IPS DF 4.7 (cell line): Measurements from ENCODE around the gene ASPN.

Source experiments
- DNase-seq: peaks from one replicate; pipeline ENCODE4 v3.0.0-alpha.2; 2013; ENCODE audit warnings: low spot score; ENCODE audit errors: extremely low read depth

Gene ASPN

GRCh38 chr9:92506184-92506857 is 24.0 kb upstream of the ASPN start:
- no peak for DNase-seq

GRCh38 chr9:92504881-92505280 is 22.6 kb upstream of the ASPN start:
- no peak for DNase-seq

- DNase-seq, result no peak
Measured at GRCh38 chr9:92503156-92503555, 20.9 kb upstream of the ASPN start.

- peak; percentile 28 for DNase-seq
Measured at GRCh38 chr9:92501671-92502393, 19.5 kb upstream of the ASPN start.

- no peak for DNase-seq
Measured at GRCh38 chr9:92500725-92501124, 18.4 kb upstream of the ASPN start.

GRCh38 chr9:92499701-92500100 is 17.4 kb upstream of the ASPN start:
- no peak for DNase-seq

- DNase-seq, result no peak
Measured at GRCh38 chr9:92496396-92497176, 14.3 kb upstream of the ASPN start.

- DNase-seq, result no peak
Measured at GRCh38 chr9:92494856-92495255, 12.6 kb upstream of the ASPN start.

GRCh38 chr9:92493749-92494387 is 11.6 kb upstream of the ASPN start:
- no peak for DNase-seq

- no peak for DNase-seq
Measured at GRCh38 chr9:92492781-92493401, 10.6 kb upstream of the ASPN start.

- no peak for DNase-seq
Measured at GRCh38 chr9:92488681-92489550, 6.6 kb upstream of the ASPN start.

GRCh38 chr9:92486371-92486770 is 4.1 kb upstream of the ASPN start:
- no peak for DNase-seq

GRCh38 chr9:92484563-92484962 is 2.3 kb upstream of the ASPN start:
- no peak for DNase-seq

- DNase-seq, result no peak
Measured at GRCh38 chr9:92483627-92484545, 1.6 kb upstream of the ASPN start.

GRCh38 chr9:92482805-92483204 is 499 bp upstream of the ASPN start:
- no peak for DNase-seq

GRCh38 chr9:92480986-92481633 is 1.2 kb downstream of the ASPN start:
- DNase-seq, result no peak

- no peak for DNase-seq
Measured at GRCh38 chr9:92480291-92480771, 2.0 kb downstream of the ASPN start.

- DNase-seq, result no peak
Measured at GRCh38 chr9:92479346-92479745, 3.0 kb downstream of the ASPN start.

- no peak for DNase-seq
Measured at GRCh38 chr9:92478783-92479182, 3.5 kb downstream of the ASPN start.
